Neuronal stem cell (in vitro differentiated cells): ENCODE measurements around the gene MLLT3.

Source experiments
- DNase-seq: peaks from one replicate; pipeline ENCODE4 v3.0.0-alpha.2; 2013; ENCODE audit warnings: low spot score
- H2AFZ ChIP-seq: one replicate; pipeline ENCODE4 v1.6.1; 2013; ENCODE audit warnings: mild to moderate bottlenecking, low read length, inconsistent platforms
- H2AK5ac ChIP-seq: 2 replicates; pipeline ENCODE4 v1.6.1; 2013; ENCODE audit warnings: low read depth, mild to moderate bottlenecking, inconsistent platforms, low read length, moderate library complexity, mixed read lengths
- H2BK120ac ChIP-seq: 2 replicates; pipeline ENCODE4 v1.6.1; 2013; ENCODE audit warnings: low read depth, mild to moderate bottlenecking, inconsistent platforms, low read length, moderate library complexity, mixed read lengths
- H2BK12ac ChIP-seq: one replicate; pipeline ENCODE4 v1.6.1; 2013; ENCODE audit warnings: low read length, inconsistent platforms
- H2BK15ac ChIP-seq: 2 replicates; pipeline ENCODE4 v1.6.1; 2013; ENCODE audit warnings: mild to moderate bottlenecking, low read length, inconsistent platforms, mixed read lengths
- H2BK5ac ChIP-seq: one replicate; pipeline ENCODE4 v1.6.1; 2013; ENCODE audit warnings: inconsistent platforms, mild to moderate bottlenecking, low read length, moderate library complexity
- H3K14ac ChIP-seq: one replicate; pipeline ENCODE4 v1.6.1; 2013; ENCODE audit warnings: low read length, inconsistent platforms
- H3K18ac ChIP-seq: 2 replicates; pipeline ENCODE4 v1.6.1; 2013; ENCODE audit warnings: low read length, inconsistent platforms
- H3K23ac ChIP-seq: 2 replicates; pipeline ENCODE4 v1.6.1; 2013; ENCODE audit warnings: low read depth, mild to moderate bottlenecking, mixed read lengths, low read length, inconsistent platforms; ENCODE audit not compliant: poor library complexity
- H3K27ac ChIP-seq: replicated peaks from 3 replicates; pipeline ENCODE4 v1.5.1; 2013; ENCODE audit warnings: low read length, inconsistent platforms
- H3K27me3 ChIP-seq, 3 experiments: 2 replicates each; pipeline ENCODE4 v1.6.1; 2013; ENCODE audit warnings: low read length in 3 of 3, mild to moderate bottlenecking in 2 of 3, inconsistent platforms in 1 of 3, low read depth in 1 of 3, mixed read lengths in 1 of 3, moderate library complexity in 1 of 3; ENCODE audit not compliant: control insufficient read depth in 3 of 3, insufficient read depth in 3 of 3
- H3K36me3 ChIP-seq, 2 donors: replicated peaks in 1 of 2; 2 replicates each; pipeline ENCODE4 v1.6.1; 2013; ENCODE audit warnings: low read length in 2 of 2; ENCODE audit not compliant: control insufficient read depth in 2 of 2, insufficient read depth in 2 of 2
- H3K4ac ChIP-seq: 2 replicates; pipeline ENCODE4 v1.6.1; 2013; ENCODE audit warnings: inconsistent platforms, mild to moderate bottlenecking, low read length, moderate library complexity
- H3K4me1 ChIP-seq, 2 donors: 1 replicate in 1 of 2; 2 replicates in 1 of 2; pipeline ENCODE4 v1.6.1; 2013; ENCODE audit warnings: low read length in 2 of 2, low read depth in 1 of 2; ENCODE audit not compliant: control insufficient read depth in 2 of 2, insufficient read depth in 1 of 2
- H3K4me2 ChIP-seq: one replicate; pipeline ENCODE4 v1.6.1; 2013; ENCODE audit warnings: mild to moderate bottlenecking, low read length, inconsistent platforms; ENCODE audit not compliant: insufficient read depth, poor library complexity, severe bottlenecking
- H3K4me3 ChIP-seq, 2 donors: 2 replicates each; pipeline ENCODE4 v1.5.1; 2013; ENCODE audit warnings: low read length in 2 of 2, mild to moderate bottlenecking in 2 of 2, inconsistent platforms in 1 of 2, moderate library complexity in 1 of 2
- H3K79me1 ChIP-seq: one replicate; pipeline ENCODE4 v1.6.1; 2013; ENCODE audit warnings: low read depth, mild to moderate bottlenecking, inconsistent platforms, low read length, moderate library complexity
- H3K9ac ChIP-seq: one replicate; pipeline ENCODE4 v1.6.1; 2013; ENCODE audit warnings: mild to moderate bottlenecking, low read depth, low read length, inconsistent platforms; ENCODE audit not compliant: poor library complexity
- H3K9me3 ChIP-seq, 2 donors: replicated peaks in 1 of 2; 2 replicates each; pipeline versions ENCODE3 to v1.6.1; 2013; ENCODE audit warnings: low read length in 2 of 2, mild to moderate bottlenecking in 2 of 2, inconsistent platforms in 1 of 2, low read depth in 1 of 2, mixed read lengths in 1 of 2, moderate library complexity in 1 of 2; ENCODE audit not compliant: control insufficient read depth in 2 of 2, insufficient read depth in 1 of 2
- H4K8ac ChIP-seq: one replicate; pipeline ENCODE4 v1.6.1; 2013; ENCODE audit warnings: low read depth, mild to moderate bottlenecking, inconsistent platforms, low read length, moderate library complexity
- H4K91ac ChIP-seq: one replicate; pipeline ENCODE4 v1.6.1; 2013; ENCODE audit warnings: low read length, low read depth, mild to moderate bottlenecking, inconsistent platforms; ENCODE audit not compliant: poor library complexity
- WGBS, 2 donors: extraction: QIAGEN DNeasy Blood & Tissue Kit; methylation state at CpG; one replicate each; pipeline ENCODE4 v1.1.7; 2013; ENCODE audit warnings: missing lambda C conversion rate in 2 of 2, mixed read lengths in 1 of 2; ENCODE audit not compliant: insufficient read length in 2 of 2, insufficient replicate concordance in 1 of 2; ENCODE audit errors: extremely low coverage in 2 of 2; 5-methylcytosine and 5-hydroxymethylcytosine counted together

MLLT3 gene

DNA sequence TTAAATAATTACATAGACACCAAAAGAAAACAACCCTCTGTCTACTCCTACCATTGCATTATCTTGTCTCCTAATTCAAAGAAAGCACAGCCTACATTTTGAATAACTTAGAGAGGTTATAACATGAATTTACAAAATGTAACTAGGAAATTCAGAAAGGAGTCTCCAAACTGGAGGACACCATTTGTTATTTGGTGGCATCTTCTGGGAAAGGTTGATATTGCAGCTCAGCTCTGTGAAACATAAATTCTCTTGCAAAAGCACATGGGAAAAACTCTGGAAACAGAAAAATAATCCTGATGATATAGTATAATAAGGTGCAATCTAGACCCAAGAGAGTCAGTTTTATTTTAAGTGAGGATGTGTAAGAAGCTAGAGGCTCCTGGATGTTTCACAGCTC is 215.3 kb downstream of the MLLT3 start:
- no peak overlapping the region for H3K4ac ChIP-seq
- H3K4me3 ChIP-seq = no peak overlapping the region
- H3K36me3 ChIP-seq = no peaks in the 10 kb centered on the region
- no peak overlapping the region for H3K9ac ChIP-seq
- H2BK5ac ChIP-seq = no peak overlapping the region
- no peak overlapping the region for H2BK12ac ChIP-seq
- no peak overlapping the region for H3K14ac ChIP-seq
- H2AK5ac ChIP-seq = no peak overlapping the region
- no peak overlapping the region for H4K91ac ChIP-seq
- no peak overlapping the region for H3K4me2 ChIP-seq
- H2AFZ ChIP-seq = no peak overlapping the region
- H2BK120ac ChIP-seq = no peak overlapping the region
- H3K9me3 ChIP-seq = no peaks in the 10 kb centered on the region
- H2BK15ac ChIP-seq = no peak overlapping the region
- H3K23ac ChIP-seq = no peak overlapping the region
- H3K18ac ChIP-seq = no peak overlapping the region
- H3K79me1 ChIP-seq = no peaks in the 10 kb centered on the region
- no peak for DNase-seq
- no peaks in the 10 kb centered on the region for H3K27me3 ChIP-seq
- H4K8ac ChIP-seq = no peak overlapping the region
- H3K4me1 ChIP-seq = peaks cover 5 to 8% of the 10 kb centered on the region in 2 donors
- no peak overlapping the region for H3K27ac ChIP-seq

DNA sequence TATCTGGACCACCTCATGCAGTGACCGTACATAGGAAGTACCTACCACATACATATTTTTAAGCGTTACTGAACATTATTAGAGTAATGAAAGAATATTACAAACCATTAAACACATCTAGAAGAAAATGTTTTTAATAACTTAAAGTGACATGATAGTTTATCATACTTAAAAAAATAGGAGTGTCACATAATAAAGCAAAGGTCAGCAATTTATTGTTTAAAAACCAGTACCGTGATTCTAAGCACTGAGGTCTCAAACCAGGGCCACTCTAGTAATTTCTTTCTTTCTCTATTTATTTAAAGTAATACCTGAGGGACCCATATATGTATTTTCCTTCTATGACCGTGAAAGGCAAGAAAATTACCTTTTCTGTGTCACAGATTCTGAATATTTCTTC is 216.0 kb downstream of the MLLT3 start:
- no peak overlapping the region for H3K18ac ChIP-seq

DNA sequence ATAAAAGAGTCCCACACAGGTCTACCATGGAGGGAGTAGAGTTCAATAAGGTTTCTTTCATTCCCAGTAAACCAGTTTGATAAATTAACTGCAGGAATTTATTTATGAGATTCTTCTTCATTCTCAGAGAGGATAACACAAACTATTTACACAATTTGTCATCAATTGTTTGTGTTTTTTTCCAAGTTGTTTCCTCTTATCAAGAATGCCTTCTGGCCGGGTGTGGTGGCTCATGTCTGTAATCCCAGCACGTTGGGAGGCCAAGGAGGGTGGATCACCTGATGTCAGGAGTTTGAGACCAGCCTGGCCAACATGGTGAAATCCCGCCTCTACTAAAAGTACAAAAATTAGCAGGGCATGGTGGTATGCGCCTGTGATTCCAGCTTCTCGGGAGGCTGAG is 216.7 kb downstream of the MLLT3 start:
- H2AK5ac ChIP-seq = no peak overlapping the region
- no peak overlapping the region for H3K4ac ChIP-seq
- no peaks in the 10 kb centered on the region for H3K9me3 ChIP-seq
- no peak overlapping the region for H2BK5ac ChIP-seq
- H3K18ac ChIP-seq = no peak overlapping the region
- no peak overlapping the region for H3K27ac ChIP-seq
- no CpG with 5 or more reads among the region's 5 CpGs for WGBS, 2 donors
- no peak overlapping the region for H3K4me2 ChIP-seq
- no peak overlapping the region for H3K23ac ChIP-seq
- no peak overlapping the region for H4K91ac ChIP-seq
- H2AFZ ChIP-seq = no peak overlapping the region
- H3K4me1 ChIP-seq = peaks cover 5 to 6% of the 10 kb centered on the region in 2 donors
- H3K36me3 ChIP-seq = no peaks in the 10 kb centered on the region
- H3K4me3 ChIP-seq = no peak overlapping the region
- H2BK120ac ChIP-seq = no peak overlapping the region
- DNase-seq = no peak
- H4K8ac ChIP-seq = no peak overlapping the region
- no peak overlapping the region for H3K14ac ChIP-seq
- no peak overlapping the region for H2BK15ac ChIP-seq
- no peaks in the 10 kb centered on the region for H3K79me1 ChIP-seq
- no peak overlapping the region for H2BK12ac ChIP-seq
- no peak overlapping the region for H3K9ac ChIP-seq
- H3K27me3 ChIP-seq = no peaks in the 10 kb centered on the region

More for the DNA sequence above, 216.0 kb downstream of the MLLT3 start:
- Histone ChIP-seq H2BK120ac (no peak overlapping the region), H3K9me3 (no peaks in the 10 kb centered on the region), H3K4ac (no peak overlapping the region), H3K79me1 (no peaks in the 10 kb centered on the region), H2BK15ac (no peak overlapping the region), H2AFZ (no peak overlapping the region), H2BK12ac (no peak overlapping the region), H3K4me3 (no peak overlapping the region), H3K27me3 (no peaks in the 10 kb centered on the region), H3K4me1 (peaks cover 5 to 8% of the 10 kb centered on the region in 2 donors), H2AK5ac (no peak overlapping the region), H3K27ac (no peak overlapping the region), H3K9ac (no peak overlapping the region), H4K91ac (no peak overlapping the region), H3K23ac (no peak overlapping the region), H2BK5ac (no peak overlapping the region), H3K4me2 (no peak overlapping the region), H3K14ac (no peak overlapping the region), H3K36me3 (no peaks in the 10 kb centered on the region), H4K8ac (no peak overlapping the region)
- no peak for DNase-seq
- WGBS, 2 donors = no CpG with 5 or more reads among the region's 4 CpGs

DNA sequence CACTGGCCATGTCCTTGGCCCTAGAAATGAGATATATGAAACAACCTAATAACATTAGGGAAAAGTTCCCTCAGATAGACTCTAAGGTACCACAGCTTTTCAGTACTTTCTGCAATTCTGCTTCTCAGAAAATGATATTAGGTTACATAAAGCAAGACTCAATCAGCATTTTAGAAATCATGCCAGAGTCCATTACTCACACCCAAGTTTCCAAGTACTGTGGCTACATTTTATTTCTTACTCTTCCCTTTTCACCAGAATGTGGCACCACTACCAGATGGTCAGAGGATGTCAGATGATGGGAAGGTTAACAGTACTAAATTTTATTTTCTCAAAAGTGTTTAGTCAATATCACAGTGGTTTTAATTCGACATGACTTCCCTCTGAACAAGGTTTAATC is 217.2 kb downstream of the MLLT3 start:
- no peak overlapping the region for H3K23ac ChIP-seq
- no peaks in the 10 kb centered on the region for H3K79me1 ChIP-seq
- H3K18ac ChIP-seq = no peak overlapping the region
- H3K4me1 ChIP-seq = peaks cover 5 to 6% of the 10 kb centered on the region in 2 donors
- H2BK120ac ChIP-seq = no peak overlapping the region
- H3K27ac ChIP-seq = no peak overlapping the region
- no peaks in the 10 kb centered on the region for H3K9me3 ChIP-seq
- H3K36me3 ChIP-seq = no peaks in the 10 kb centered on the region
- no peak overlapping the region for H3K14ac ChIP-seq
- no peak overlapping the region for H2BK15ac ChIP-seq
- H4K91ac ChIP-seq = no peak overlapping the region
- no peak overlapping the region for H3K4me2 ChIP-seq
- H2AFZ ChIP-seq = no peak overlapping the region
- H2BK5ac ChIP-seq = no peak overlapping the region
- no peak overlapping the region for H2BK12ac ChIP-seq
- no peaks in the 10 kb centered on the region for H3K27me3 ChIP-seq
- no peak overlapping the region for H2AK5ac ChIP-seq
- H4K8ac ChIP-seq = no peak overlapping the region
- no peak overlapping the region for H3K4me3 ChIP-seq
- DNase-seq = no peak
- H3K4ac ChIP-seq = no peak overlapping the region
- H3K9ac ChIP-seq = no peak overlapping the region
- WGBS, 2 donors = no CpG with 5 or more reads among the region's 1 CpG
